ENCODE results near the gene C16orf90.
"Not testable (repeated sequence)": the region's sequence is repeated elsewhere in the genome, so short reads cannot be mapped to it uniquely, and the experiment has no call there.

C16orf90 gene

GRCh38 chr16:3495176-3495575 lies at the start of gene C16orf90:
TSS of gene C16orf90 (minus strand) at chr16:3495489. CDS start at chr16:3495421, 68 bp downstream.
- DNase-seq: no peak

GRCh38 chr16:3542601-3543373 lies 47.5 kb upstream of the C16orf90 start:
- DNase-seq: no peak

- no peak for DNase-seq
Measured at GRCh38 chr16:3541527-3542155, 46.4 kb upstream of the C16orf90 start.

GRCh38 chr16:3538222-3538621 lies 42.9 kb upstream of the C16orf90 start:
- no peak for DNase-seq

- no peak for DNase-seq
Measured at GRCh38 chr16:3536851-3537250, 41.6 kb upstream of the C16orf90 start.

- no peak for DNase-seq
Measured at GRCh38 chr16:3536271-3536731, 41.0 kb upstream of the C16orf90 start.

- DNase-seq: no peak
Measured at GRCh38 chr16:3534126-3534525, 38.8 kb upstream of the C16orf90 start.

- DNase-seq: no peak
Measured at GRCh38 chr16:3532741-3533140, 37.5 kb upstream of the C16orf90 start.

- DNase-seq: no peak
Measured at GRCh38 chr16:3530371-3530914, 35.2 kb upstream of the C16orf90 start.

- no peak for DNase-seq
Measured at GRCh38 chr16:3529175-3529574, 33.9 kb upstream of the C16orf90 start.

- no peak for DNase-seq
Measured at GRCh38 chr16:3528406-3528805, 33.1 kb upstream of the C16orf90 start.

- not testable (repeated sequence) for DNase-seq
Measured at GRCh38 chr16:3527216-3527829, 32.0 kb upstream of the C16orf90 start.

- no peak for DNase-seq
Measured at GRCh38 chr16:3525951-3526350, 30.7 kb upstream of the C16orf90 start.

GRCh38 chr16:3523281-3523680 lies 28.0 kb upstream of the C16orf90 start:
- DNase-seq: no peak

- no peak for DNase-seq
Measured at GRCh38 chr16:3520841-3521240, 25.6 kb upstream of the C16orf90 start.

GRCh38 chr16:3520413-3520812 lies 25.1 kb upstream of the C16orf90 start:
- DNase-seq: no peak

- no peak for DNase-seq
Measured at GRCh38 chr16:3519581-3519980, 24.3 kb upstream of the C16orf90 start.

GRCh38 chr16:3518986-3519348 lies 23.7 kb upstream of the C16orf90 start:
- DNase-seq: no peak

GRCh38 chr16:3518292-3518985 lies 23.1 kb upstream of the C16orf90 start:
- DNase-seq: no peak

GRCh38 chr16:3515897-3516296 lies 20.6 kb upstream of the C16orf90 start:
- DNase-seq: no peak

GRCh38 chr16:3514621-3515020 lies 19.3 kb upstream of the C16orf90 start:
- no peak for DNase-seq

GRCh38 chr16:3513892-3514583 lies 18.7 kb upstream of the C16orf90 start:
- DNase-seq: no peak
